ENCODE data around the gene ZCWPW1.
A peak's percentile ranks its signal among the peaks of the same experiment; 100 is the strongest.

ZCWPW1 gene

GRCh38 chr7:100415448-100415847 lies 13.1 kb downstream of the ZCWPW1 start:
- CTCF ChIA-PET, result interaction anchor here (1.4 kb wide), 2 partner anchors 10 to 283 kb away, joined by 3 read pairs; no protein-coding TSS in a partner anchor
- DNase-seq, result no peak
- Mint-ChIP-seq H3K36me3 (no peaks in the 10 kb centered on the region), H3K27me3 (peaks cover 9% of the 10 kb centered on the region), H3K9me3 (no peaks in the 10 kb centered on the region), H3K4me3 (no peak overlapping the region), H3K4me1 (peaks cover 7% of the 10 kb centered on the region), H3K27ac (peak overlapping the region; percentile 1)

- CTCF ChIA-PET, result no interaction called here
- H3K4me1 Mint-ChIP-seq, result peaks cover 7% of the 10 kb centered on the region
- H3K27me3 Mint-ChIP-seq, result peaks cover 4% of the 10 kb centered on the region
- H3K4me3 Mint-ChIP-seq, result no peak overlapping the region
- H3K36me3 Mint-ChIP-seq, result no peaks in the 10 kb centered on the region
- no peak overlapping the region for H3K27ac Mint-ChIP-seq
- no peak for DNase-seq
- no peaks in the 10 kb centered on the region for H3K9me3 Mint-ChIP-seq
These were observed 14.6 kb downstream of the ZCWPW1 start for GRCh38 chr7:100413889-100414288.

- Mint-ChIP-seq H3K4me3 (no peak overlapping the region), H3K27ac (no peak overlapping the region), H3K4me1 (peaks cover 7% of the 10 kb centered on the region), H3K36me3 (no peaks in the 10 kb centered on the region), H3K9me3 (no peaks in the 10 kb centered on the region), H3K27me3 (peaks cover 4% of the 10 kb centered on the region)
- DNase-seq, result no peak
- CTCF ChIA-PET, result no interaction called here
These were observed 15.2 kb downstream of the ZCWPW1 start for GRCh38 chr7:100413346-100413745.

GRCh38 chr7:100411101-100411500 lies 17.4 kb downstream of the ZCWPW1 start:
- H3K27ac Mint-ChIP-seq, result no peak overlapping the region
- peaks cover 18% of the 10 kb centered on the region for H3K27me3 Mint-ChIP-seq
- CTCF ChIA-PET, result no interaction called here
- no peak for DNase-seq
- H3K4me1 Mint-ChIP-seq, result peaks cover 10% of the 10 kb centered on the region
- H3K4me3 Mint-ChIP-seq, result no peak overlapping the region
- H3K9me3 Mint-ChIP-seq, result no peaks in the 10 kb centered on the region
- H3K36me3 Mint-ChIP-seq, result no peaks in the 10 kb centered on the region

GRCh38 chr7:100407285-100408180 lies 21.0 kb downstream of the ZCWPW1 start:
- CTCF ChIA-PET, result interaction anchor here (0.5 to 3.8 kb wide), 25 partner anchors 10 to 416 kb away, joined by 3 to 46 read pairs (median 4); partner anchors contain the start of gene ZCWPW1
- Mint-ChIP-seq H3K27me3 (peaks cover 37% of the 10 kb centered on the region), H3K4me3 (no peak overlapping the region), H3K4me1 (peaks cover 2% of the 10 kb centered on the region), H3K9me3 (no peaks in the 10 kb centered on the region), H3K36me3 (no peaks in the 10 kb centered on the region), H3K27ac (no peak overlapping the region)
- peak; percentile 54 for DNase-seq

- H3K36me3 Mint-ChIP-seq, result no peaks in the 10 kb centered on the region
- H3K4me1 Mint-ChIP-seq, result peaks cover 2% of the 10 kb centered on the region
- no peaks in the 10 kb centered on the region for H3K9me3 Mint-ChIP-seq
- CTCF ChIA-PET, result interaction anchor here (0.9 to 3.8 kb wide), 17 partner anchors 9 to 415 kb away, joined by 3 to 46 read pairs (median 4); no protein-coding TSS in a partner anchor
- no peak overlapping the region for H3K27ac Mint-ChIP-seq
- no peak overlapping the region for H3K4me3 Mint-ChIP-seq
- DNase-seq, result no peak
- H3K27me3 Mint-ChIP-seq, result peaks cover 39% of the 10 kb centered on the region
These were observed 21.7 kb downstream of the ZCWPW1 start for GRCh38 chr7:100406767-100407166.

- H3K4me1 Mint-ChIP-seq, result peaks cover 14% of the 10 kb centered on the region
- no peaks in the 10 kb centered on the region for H3K9me3 Mint-ChIP-seq
- peaks cover 73% of the 10 kb centered on the region for H3K27me3 Mint-ChIP-seq
- DNase-seq, result no peak
- H3K36me3 Mint-ChIP-seq, result no peaks in the 10 kb centered on the region
- no peak overlapping the region for H3K27ac Mint-ChIP-seq
- CTCF ChIA-PET, result no interaction called here
- H3K4me3 Mint-ChIP-seq, result no peak overlapping the region
These were observed 26.3 kb downstream of the ZCWPW1 start for GRCh38 chr7:100402241-100402640.

- peaks cover 18% of the 10 kb centered on the region for H3K4me1 Mint-ChIP-seq
- no peak for DNase-seq
- CTCF ChIA-PET, result no interaction called here
- H3K36me3 Mint-ChIP-seq, result no peaks in the 10 kb centered on the region
- H3K27me3 Mint-ChIP-seq, result peaks cover 74% of the 10 kb centered on the region
- no peaks in the 10 kb centered on the region for H3K9me3 Mint-ChIP-seq
- no peak overlapping the region for H3K27ac Mint-ChIP-seq
- no peak overlapping the region for H3K4me3 Mint-ChIP-seq
These were observed 26.7 kb downstream of the ZCWPW1 start for GRCh38 chr7:100401811-100402210.

- Mint-ChIP-seq H3K27me3 (peaks cover 68% of the 10 kb centered on the region), H3K36me3 (no peaks in the 10 kb centered on the region), H3K9me3 (no peaks in the 10 kb centered on the region), H3K4me3 (no peak overlapping the region), H3K4me1 (peaks cover 27% of the 10 kb centered on the region), H3K27ac (no peak overlapping the region)
- peak; percentile 36 for DNase-seq
- CTCF ChIA-PET, result no interaction called here
These were observed 27.8 kb downstream of the ZCWPW1 start for GRCh38 chr7:100400656-100401055.

GRCh38 chr7:100400041-100400440 lies 28.5 kb downstream of the ZCWPW1 start:
- Mint-ChIP-seq H3K9me3 (no peaks in the 10 kb centered on the region), H3K27ac (no peak overlapping the region), H3K4me1 (peaks cover 30% of the 10 kb centered on the region), H3K36me3 (peaks cover 2% of the 10 kb centered on the region), H3K27me3 (peaks cover 66% of the 10 kb centered on the region), H3K4me3 (no peak overlapping the region)
- no peak for DNase-seq
- CTCF ChIA-PET, result interaction anchor here (0.5 to 0.7 kb wide), 5 partner anchors 9 to 401 kb away, joined by 3 read pairs; no protein-coding TSS in a partner anchor

GRCh38 chr7:100398239-100398638 lies 30.3 kb downstream of the ZCWPW1 start:
- Mint-ChIP-seq H3K4me1 (peaks cover 30% of the 10 kb centered on the region), H3K4me3 (no peak overlapping the region), H3K9me3 (no peaks in the 10 kb centered on the region), H3K36me3 (peaks cover 2% of the 10 kb centered on the region), H3K27ac (no peak overlapping the region), H3K27me3 (peaks cover 71% of the 10 kb centered on the region)
- DNase-seq, result no peak
- CTCF ChIA-PET, result no interaction called here

- Mint-ChIP-seq H3K36me3 (peaks cover 2% of the 10 kb centered on the region), H3K4me3 (peak overlapping the region; percentile 60), H3K4me1 (peaks cover 30% of the 10 kb centered on the region), H3K27me3 (peaks cover 72% of the 10 kb centered on the region), H3K27ac (peak overlapping the region; percentile 91), H3K9me3 (no peaks in the 10 kb centered on the region)
- CTCF ChIA-PET, result interaction anchor here (0.9 to 1.6 kb wide), 3 partner anchors 10 to 265 kb away, joined by 3 to 4 read pairs (median 3); no protein-coding TSS in a partner anchor
- DNase-seq, result no peak
These were observed 31.0 kb downstream of the ZCWPW1 start for GRCh38 chr7:100397315-100398081.

- peak; percentile 75 for DNase-seq
- Mint-ChIP-seq H3K4me3 (peak overlapping the region; percentile 60), H3K36me3 (peaks cover 2% of the 10 kb centered on the region), H3K9me3 (no peaks in the 10 kb centered on the region), H3K27ac (peak overlapping the region; percentile 91), H3K27me3 (peaks cover 74% of the 10 kb centered on the region), H3K4me1 (peaks cover 30% of the 10 kb centered on the region)
- CTCF ChIA-PET, result interaction anchor here (1.1 to 1.6 kb wide), 3 partner anchors 24 to 264 kb away, joined by 3 to 4 read pairs (median 3); partner anchors contain the start of gene PILRA
These were observed 32.0 kb downstream of the ZCWPW1 start for GRCh38 chr7:100396421-100396982.

- Mint-ChIP-seq H3K27ac (peak overlapping the region; percentile 46), H3K27me3 (peaks cover 78% of the 10 kb centered on the region), H3K4me3 (no peak overlapping the region), H3K4me1 (peaks cover 28% of the 10 kb centered on the region), H3K9me3 (no peaks in the 10 kb centered on the region), H3K36me3 (peaks cover 2% of the 10 kb centered on the region)
- no peak for DNase-seq
- CTCF ChIA-PET, result interaction anchor here (1.1 kb wide), 1 partner anchor 13 kb away, joined by 3 read pairs; no protein-coding TSS in a partner anchor
These were observed 34.4 kb downstream of the ZCWPW1 start for GRCh38 chr7:100394077-100394476.
